ENCODE results near the gene ZFP3.
"Not testable (repeated sequence)": the region's sequence is repeated elsewhere in the genome, so short reads cannot be mapped to it uniquely, and the experiment has no call there.

Gene ZFP3

DNA sequence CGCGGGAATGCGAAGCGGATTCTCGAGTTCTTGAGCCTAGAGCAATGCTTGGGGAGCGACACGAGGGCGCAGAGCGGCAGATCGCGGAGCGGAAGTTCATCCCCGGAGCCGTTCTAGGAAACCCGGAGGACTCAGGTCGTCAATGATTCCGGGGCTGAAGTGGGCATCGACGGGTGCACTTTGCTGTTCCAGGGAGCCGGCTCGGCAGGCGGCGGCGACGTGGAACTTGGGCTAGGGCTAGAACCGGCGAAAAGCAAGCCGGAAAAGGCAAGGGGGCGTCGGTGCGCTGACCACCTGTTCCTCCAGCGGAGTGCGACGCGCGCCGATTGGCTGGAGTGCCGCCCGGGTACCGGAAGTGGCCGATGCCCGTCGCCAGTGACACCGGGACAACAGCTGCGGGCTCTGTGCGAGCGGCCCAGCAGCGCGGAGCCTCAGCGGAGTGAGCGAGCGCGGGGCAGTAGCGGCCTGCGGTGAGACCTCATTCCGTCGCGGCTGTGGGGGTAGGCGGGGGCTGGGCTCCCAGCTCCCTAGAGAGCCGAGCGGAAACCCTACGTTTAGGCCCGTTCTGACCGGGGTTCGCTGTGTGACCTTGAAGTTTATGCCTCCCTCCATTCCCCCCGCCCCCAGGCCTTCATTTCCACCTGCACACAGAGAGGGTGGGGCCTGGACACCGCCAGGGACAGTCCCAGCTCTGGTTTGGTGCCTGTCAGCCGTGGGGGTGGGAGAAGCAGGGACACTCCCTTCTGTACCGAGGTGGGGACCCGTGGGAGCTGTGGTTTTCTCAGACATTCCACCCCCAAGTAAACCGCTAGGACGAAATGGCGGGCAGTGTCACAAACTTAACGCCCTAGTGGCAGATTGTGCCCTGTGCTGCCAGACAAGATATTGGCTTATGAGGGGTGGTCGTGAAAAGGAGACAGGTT, at the start of gene ZFP3:
ZFP3 (plus strand) TSS at position 362 of the 923 bp plus-strand sequence. CDS start 13,038 bp downstream, outside the sequence.
- peak; percentile 81 for DNase-seq

DNA sequence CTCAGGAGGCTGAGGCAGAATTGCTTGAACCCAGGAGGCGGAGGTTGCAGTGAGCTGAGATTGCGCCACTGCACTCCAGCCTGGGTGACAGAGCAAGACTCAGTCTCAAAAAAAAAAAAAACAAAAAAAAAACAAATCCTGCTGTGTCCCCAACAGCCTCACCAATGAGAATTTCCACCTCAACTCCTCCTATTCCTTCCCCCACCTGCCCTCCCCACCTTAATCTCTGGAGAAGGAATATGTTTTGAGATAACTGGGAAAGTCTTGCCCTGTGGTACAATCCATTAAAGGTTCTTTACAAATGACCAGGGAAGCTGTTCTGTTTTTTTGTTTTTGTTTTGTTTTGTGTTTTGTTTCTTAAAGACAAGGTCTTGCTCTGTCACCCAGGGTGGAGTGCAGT, 48.1 kb upstream of the ZFP3 start:
- not testable (repeated sequence) for DNase-seq

DNA sequence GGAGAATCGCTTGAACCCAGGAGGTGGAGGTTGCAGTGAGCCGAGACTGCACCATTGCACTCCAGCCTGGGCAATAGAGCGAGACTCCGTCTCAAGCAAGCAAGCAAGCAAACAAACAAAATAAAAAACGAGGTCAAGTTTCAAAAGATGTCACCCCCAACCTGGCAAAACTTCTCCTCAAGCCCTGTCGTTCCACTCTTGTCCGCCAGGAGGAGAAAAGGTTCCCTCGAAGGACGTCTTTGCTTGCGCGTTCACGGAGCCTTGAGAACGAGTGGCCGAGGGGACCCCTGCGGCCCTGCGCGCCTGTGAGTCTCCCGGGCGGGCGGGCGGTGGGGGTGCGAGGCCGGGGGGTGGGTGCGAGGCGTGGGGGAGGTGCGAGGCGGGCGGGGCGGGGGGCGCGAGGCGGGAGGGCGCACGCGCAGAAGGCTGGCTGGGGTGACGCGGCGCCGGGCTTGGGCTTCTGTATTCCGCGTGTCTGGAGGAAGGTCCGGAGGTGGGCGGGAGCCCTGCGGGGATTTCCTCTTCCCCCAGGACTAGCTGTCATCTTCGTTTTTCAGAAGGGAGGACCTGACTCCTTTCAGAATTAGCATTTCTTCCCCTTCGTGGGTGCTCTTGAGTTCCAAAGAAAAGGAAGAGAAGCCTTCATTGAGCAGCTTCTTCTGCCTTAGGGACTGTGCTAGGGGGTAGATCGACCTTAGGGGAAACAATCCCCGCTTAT, 46.7 kb upstream of the ZFP3 start:
- peak; percentile 88 for DNase-seq

DNA sequence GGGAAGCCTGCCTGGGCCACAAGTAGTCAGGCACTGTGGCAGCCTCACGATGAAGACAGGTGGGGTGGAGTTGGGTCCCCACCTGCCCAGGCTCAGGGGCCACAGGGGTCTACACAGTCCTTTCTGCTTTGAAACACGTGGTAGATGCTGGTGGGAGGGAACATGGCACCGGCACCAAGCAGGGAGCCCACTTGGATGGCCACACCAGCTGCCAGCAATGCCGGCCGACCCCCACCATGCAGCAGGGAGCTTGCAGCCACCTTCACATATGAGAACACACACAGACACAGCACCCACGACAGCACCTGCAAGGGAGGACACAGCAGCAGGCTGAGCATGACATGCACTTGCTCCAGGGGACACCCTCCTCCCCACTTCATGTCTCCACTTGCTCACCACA, 45.4 kb upstream of the ZFP3 start:
- no peak for DNase-seq

GRCh38 chr17:5033352-5034015, 44.8 kb upstream of the ZFP3 start:
- no peak for DNase-seq

- no peak for DNase-seq
Observed at GRCh38 chr17:5034063-5034462, 44.2 kb upstream of the ZFP3 start.

DNA sequence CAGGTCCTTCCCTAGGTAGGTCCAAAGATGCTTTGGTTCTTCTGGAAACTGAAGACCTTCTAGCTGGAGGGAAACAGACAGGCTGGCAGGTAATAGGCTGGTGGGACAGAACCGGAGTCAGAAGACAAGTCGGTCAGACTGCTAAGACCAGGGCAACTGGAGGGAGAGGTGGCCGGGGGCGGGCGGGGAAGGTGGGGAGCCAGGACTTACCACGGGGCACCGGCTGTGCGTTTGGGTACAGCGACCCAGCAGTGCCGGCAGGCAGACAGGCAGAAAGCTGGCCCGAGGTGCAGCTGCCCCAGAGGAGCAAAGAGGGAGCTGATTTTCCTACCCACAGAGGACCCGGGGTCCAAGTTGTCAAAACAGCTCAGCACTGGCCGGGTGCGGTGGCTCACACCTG, 43.6 kb upstream of the ZFP3 start:
- no peak for DNase-seq

DNA sequence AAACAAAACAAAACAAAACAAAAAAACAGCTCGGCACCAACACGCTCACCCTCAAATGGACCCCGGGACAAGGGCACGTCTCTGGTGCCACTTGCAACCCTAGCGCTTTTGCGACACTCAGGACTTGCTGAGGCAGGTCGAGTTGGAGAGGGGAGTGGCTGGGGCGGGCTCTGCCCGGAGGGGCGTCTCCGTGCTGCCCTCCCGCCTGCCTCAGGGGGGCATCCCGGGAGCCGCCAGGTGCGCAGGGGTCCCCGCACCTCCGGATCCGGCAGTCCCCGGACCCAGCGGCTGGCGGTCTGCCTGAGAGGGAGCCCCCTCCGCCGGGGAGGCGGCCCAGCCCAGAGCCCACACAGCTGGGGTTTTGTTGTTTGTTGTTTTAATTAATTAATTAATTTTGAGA, 43.0 kb upstream of the ZFP3 start, which contains the start of gene SLC52A1:
SLC52A1 (minus strand) TSS at position 112 of the 400 bp plus-strand sequence. CDS start 820 bp downstream, outside the sequence.
- DNase-seq, result no peak

DNA sequence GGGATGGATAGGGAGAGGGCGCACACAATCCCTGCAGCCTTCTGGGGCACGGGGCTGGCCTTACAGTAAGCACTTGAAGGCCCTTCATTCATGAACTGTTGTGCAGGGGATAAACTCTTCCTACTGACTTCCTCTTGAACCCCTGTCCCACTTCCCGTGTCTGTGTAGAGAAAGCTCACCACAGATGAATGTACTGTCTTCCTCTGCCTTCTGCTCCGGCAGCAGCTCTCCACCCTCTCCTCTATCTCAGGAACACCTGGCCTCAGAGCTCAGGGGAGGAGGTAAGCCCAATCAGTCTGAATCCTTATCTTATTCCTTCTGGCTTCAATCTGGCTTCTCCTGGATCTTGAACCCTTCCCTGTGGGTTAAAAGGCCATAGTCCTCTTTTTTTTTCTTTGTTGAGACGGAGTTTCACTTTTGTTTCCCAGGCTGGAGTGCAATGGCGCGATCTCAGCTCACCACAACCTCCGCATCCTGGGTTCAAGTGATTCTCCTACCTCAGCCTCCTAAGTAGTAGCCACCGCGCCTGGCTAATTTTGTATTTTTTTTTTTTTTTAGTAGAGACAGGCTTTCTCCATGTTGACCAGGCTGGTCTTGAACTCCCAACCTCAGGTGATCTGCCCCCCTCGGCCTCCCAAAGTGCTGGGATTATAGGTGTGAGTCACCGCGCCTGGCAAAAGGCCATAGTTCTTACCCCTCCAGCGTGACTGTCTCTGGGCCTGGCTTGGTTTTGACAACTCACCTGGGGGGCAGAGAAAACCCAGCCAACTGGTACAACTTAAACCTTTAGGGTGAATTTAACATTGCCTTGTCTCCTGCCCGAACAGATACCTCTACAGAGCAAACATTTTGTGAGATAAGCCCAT, 35.9 kb upstream of the ZFP3 start:
- DNase-seq, result peak; percentile 34

- no peak for DNase-seq
Observed at GRCh38 chr17:5043524-5043923, 34.7 kb upstream of the ZFP3 start.

GRCh38 chr17:5044630-5045029, 33.6 kb upstream of the ZFP3 start:
- no peak for DNase-seq

DNA sequence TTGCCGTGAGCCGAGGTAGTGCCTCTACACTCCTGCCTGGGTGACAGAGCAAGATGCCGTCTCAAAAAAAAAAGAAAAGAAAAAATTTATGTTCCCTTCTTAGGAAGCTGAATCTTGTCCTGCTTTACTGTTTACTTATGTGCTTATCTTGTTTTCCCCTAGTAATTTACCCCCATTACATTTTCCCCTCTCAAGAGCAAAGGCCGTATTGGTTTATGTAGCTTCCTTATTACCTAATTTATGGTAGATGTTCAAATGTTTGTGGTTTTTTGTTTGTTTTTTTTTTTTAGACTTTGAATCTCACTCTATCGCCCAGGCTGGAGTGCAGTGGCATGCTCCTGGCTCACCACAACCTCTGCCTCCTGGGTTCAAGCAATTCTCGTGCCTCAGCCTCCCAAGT, 32.8 kb upstream of the ZFP3 start:
- DNase-seq, result peak; percentile 13

DNA sequence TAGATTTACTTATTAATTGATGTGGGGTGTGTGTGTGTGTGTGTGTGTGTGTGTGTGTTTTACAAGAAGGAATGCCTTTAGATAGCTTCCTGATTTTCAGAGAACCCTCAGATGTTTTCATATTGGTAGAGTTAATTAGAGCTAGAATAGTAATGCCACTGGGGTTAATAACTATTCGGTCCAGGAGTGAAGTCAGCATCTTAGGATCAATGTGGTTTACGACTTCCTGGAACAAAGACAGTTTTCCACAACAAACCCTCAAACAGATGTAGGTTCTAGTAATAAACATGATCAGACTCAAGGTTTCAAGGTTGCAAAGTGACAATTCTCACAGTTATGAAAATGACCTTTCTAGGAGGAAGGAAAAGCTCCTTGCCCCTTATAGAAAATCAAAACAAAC, 30.8 kb upstream of the ZFP3 start:
- DNase-seq, result no peak

GRCh38 chr17:5049314-5049841, 28.9 kb upstream of the ZFP3 start:
- DNase-seq, result peak; percentile 82

- DNase-seq, result no peak
Observed at GRCh38 chr17:5050278-5050677, 28.0 kb upstream of the ZFP3 start.

GRCh38 chr17:5055543-5055942, 22.7 kb upstream of the ZFP3 start:
- no peak for DNase-seq

DNA sequence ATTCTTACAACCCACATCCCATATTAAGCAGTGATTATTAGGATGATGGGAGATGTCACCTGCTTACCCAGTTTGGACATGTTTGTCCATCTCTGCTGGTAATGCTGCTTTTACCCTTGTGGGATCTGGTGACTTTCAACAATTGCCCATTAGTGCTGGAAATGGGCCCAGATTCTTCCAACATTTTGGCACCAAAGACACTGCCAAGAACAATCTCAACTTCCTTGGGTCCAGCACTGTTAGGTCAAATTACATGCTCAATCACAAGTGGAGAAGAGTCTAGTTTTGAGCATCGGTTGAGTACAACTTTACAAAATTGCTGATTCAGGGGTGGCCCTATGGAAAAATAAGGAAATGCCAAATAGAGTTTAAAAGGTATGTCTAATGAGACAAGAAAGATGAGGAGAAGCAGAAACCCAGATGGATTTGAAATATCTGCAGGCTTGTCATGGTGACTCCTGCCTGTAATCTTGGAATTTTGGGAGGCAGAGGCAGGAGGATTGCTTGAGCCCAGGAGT, 13.0 kb upstream of the ZFP3 start:
- DNase-seq, result no peak

- no peak for DNase-seq
Observed at GRCh38 chr17:5068236-5068635, 10.0 kb upstream of the ZFP3 start.

- no peak for DNase-seq
Observed at GRCh38 chr17:5069724-5070123, 8.5 kb upstream of the ZFP3 start.

GRCh38 chr17:5075472-5075871, 2.8 kb upstream of the ZFP3 start:
- not testable (repeated sequence) for DNase-seq

- DNase-seq, result not testable (repeated sequence)
Observed at GRCh38 chr17:5077275-5077674, 992 bp upstream of the ZFP3 start.

- DNase-seq, result no peak
Observed at GRCh38 chr17:5077781-5078105, 524 bp upstream of the ZFP3 start.
